ENCODE results near the gene ESD. TPM values are rescaled to one million over a fixed set of nuclear protein-coding genes. Genes with fewer than 3 reads are reported as not detected.
"Not testable (repeated sequence)": the region's sequence is repeated elsewhere in the genome, so short reads cannot be mapped to it uniquely, and the experiment has no call there.

Gene ESD
- total RNA-seq, 2 experiments from 2014 or later = 99.9 to 111 TPM

DNA sequence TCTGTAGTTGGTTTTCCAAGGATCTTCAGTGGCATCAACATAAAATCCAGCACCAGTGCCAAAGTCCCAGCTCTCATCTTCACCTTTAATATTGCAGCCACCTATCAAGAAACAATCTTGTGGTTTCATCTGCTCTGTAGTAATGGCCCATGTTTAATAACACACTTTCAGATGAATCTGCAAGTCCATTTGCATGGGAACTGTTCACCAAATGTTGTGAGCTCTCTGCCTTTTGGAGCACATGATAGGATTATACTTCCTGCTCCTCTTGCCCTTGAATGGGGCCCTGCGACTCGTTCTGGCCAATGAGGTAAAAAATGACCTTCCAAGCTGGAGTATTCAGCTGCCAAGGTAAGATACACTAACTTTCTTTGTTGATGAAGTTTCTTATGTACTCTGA lies 14.3 kb downstream of the ESD start:
- no peaks in the 10 kb centered on the region for H3K4me1 Mint-ChIP-seq (ENCODE audit: low read depth)
- ATAC-seq (no peak), DNase-seq (no peak)
- H3K4me3 Mint-ChIP-seq = no peak overlapping the region
- ChIA-PET CTCF (no interaction called here), POLR2A (interaction anchor here (0.6 kb wide), 1 partner anchor 159 kb away, joined by 4 read pairs; no protein-coding TSS in a partner anchor)
- no peak overlapping the region for H3K27ac Mint-ChIP-seq
- H3K36me3 Mint-ChIP-seq (ENCODE audit: low read depth) = peaks cover 56% of the 10 kb centered on the region
- no peaks in the 10 kb centered on the region for H3K9me3 Mint-ChIP-seq (ENCODE audit: insufficient read depth)
- no peaks in the 10 kb centered on the region for H3K27me3 Mint-ChIP-seq (ENCODE audit: low read depth)

DNA sequence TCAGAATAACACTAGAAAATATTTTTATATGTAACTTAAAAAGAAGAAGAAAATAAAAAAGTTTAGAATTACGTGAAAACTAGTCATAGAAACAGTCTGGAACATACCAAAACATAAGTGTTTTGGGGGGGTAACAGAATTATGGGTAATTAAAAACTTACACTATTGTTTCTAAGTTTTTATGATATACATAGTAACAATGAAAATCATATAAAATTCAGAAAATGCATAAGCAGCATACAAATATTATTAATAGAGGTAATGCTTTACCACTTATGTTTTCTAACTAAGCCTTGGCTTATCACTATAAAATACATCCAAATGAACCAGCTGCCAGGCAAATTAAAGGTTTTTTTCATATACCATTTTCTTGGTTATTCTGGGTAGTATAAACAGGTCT lies 14.9 kb downstream of the ESD start:
- no peak for ATAC-seq
- no peaks in the 10 kb centered on the region for H3K9me3 Mint-ChIP-seq (ENCODE audit: insufficient read depth)
- H3K4me3 Mint-ChIP-seq = no peak overlapping the region
- H3K4me1 Mint-ChIP-seq (ENCODE audit: low read depth) = no peaks in the 10 kb centered on the region
- CTCF ChIA-PET = no interaction called here
- H3K36me3 Mint-ChIP-seq (ENCODE audit: low read depth) = peaks cover 57% of the 10 kb centered on the region
- H3K27ac Mint-ChIP-seq = no peak overlapping the region
- no peaks in the 10 kb centered on the region for H3K27me3 Mint-ChIP-seq (ENCODE audit: low read depth)
- POLR2A ChIA-PET = no interaction called here
- DNase-seq = no peak

DNA sequence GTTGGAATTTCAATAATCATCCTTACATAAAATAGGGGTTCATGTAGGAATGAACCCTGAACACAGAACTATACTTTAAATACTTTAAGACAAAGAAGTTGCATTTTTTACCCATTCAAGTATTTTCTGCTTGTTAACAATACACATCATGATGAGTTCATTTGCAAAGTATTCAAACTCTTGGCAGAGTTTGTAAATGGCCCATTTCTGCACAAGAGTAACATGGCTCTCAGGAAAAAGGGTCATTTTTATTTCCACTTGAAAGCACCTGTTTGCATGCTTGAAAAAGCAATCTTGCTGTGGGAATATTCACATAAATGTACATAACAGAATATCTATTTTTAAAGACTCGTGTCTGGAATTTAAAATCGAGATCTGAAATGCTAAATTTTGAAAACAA lies 18.1 kb downstream of the ESD start:
- H3K36me3 Mint-ChIP-seq (ENCODE audit: low read depth) = peaks cover 63% of the 10 kb centered on the region
- no peaks in the 10 kb centered on the region for H3K27me3 Mint-ChIP-seq (ENCODE audit: low read depth)
- H3K9me3 Mint-ChIP-seq (ENCODE audit: insufficient read depth) = no peaks in the 10 kb centered on the region
- no peak for ATAC-seq
- H3K27ac Mint-ChIP-seq = no peak overlapping the region
- no peak for DNase-seq
- H3K4me3 Mint-ChIP-seq = no peak overlapping the region
- POLR2A ChIA-PET = no interaction called here
- no peaks in the 10 kb centered on the region for H3K4me1 Mint-ChIP-seq (ENCODE audit: low read depth)
- CTCF ChIA-PET = no interaction called here

DNA sequence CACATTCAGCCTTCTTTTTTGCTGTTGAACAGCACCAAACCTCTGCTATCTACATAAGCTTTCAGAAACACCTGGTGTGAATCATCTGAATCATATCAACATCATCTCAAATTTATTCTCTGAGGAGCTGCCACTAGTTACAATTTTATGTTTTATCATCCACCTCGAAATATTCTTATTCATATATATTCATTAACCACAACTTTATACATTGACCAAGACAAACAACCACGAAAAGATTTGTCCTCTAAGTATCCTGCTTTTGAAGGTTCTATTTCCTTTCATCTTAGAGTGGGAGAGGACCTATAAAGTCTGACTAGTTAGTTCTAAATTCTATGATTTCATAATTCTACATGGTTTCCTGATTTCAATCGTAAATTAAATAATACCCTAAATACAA lies 18.9 kb downstream of the ESD start:
- ATAC-seq = no peak
- H3K27me3 Mint-ChIP-seq (ENCODE audit: low read depth) = no peaks in the 10 kb centered on the region
- H3K9me3 Mint-ChIP-seq (ENCODE audit: insufficient read depth) = no peaks in the 10 kb centered on the region
- no peaks in the 10 kb centered on the region for H3K4me1 Mint-ChIP-seq (ENCODE audit: low read depth)
- H3K27ac Mint-ChIP-seq = no peak overlapping the region
- peaks cover 69% of the 10 kb centered on the region for H3K36me3 Mint-ChIP-seq (ENCODE audit: low read depth)
- POLR2A ChIA-PET = interaction anchor here (0.6 kb wide), 1 partner anchor 1317 kb away, joined by 5 read pairs; no protein-coding TSS in a partner anchor
- no peak overlapping the region for H3K4me3 Mint-ChIP-seq
- no peak for DNase-seq
- CTCF ChIA-PET = interaction anchor here (1.0 kb wide), 2 partner anchors 12 to 14 kb away, joined by 3 to 4 read pairs; no protein-coding TSS in a partner anchor

DNA sequence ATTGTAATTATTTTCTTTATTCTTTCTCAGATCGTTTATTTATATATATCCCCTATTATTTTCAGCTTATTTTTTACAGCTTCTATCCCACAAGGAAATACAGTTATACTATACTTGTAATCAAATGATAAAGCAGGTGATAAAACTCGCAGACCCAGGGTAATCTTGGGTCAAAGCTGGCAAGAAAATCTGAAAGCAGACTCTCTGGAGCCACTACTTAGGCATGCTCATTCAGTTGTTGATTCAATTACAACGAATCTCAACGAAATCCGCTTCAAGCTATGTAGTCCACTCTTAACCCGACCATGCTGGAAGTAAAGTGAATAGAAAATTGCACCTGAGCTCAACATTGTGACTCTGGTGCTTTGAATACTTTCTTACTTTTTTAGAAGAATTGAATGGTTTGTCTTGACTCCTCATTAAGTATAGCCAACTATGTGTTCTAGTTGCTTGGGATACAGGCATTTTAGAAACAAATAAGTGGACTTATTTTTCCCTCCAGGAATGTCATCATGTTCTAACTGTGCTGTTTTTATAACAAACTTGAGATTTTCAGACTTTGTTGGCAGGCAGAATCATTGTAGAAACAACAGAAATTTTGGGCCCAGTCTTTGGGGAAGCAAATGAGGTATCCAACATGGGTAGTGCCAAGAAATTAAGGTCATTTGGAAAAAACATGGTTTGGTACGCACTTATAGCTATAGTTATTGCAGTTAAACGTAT lies 21.4 kb downstream of the ESD start:
- no peaks in the 10 kb centered on the region for H3K9me3 Mint-ChIP-seq (ENCODE audit: insufficient read depth)
- no peaks in the 10 kb centered on the region for H3K4me1 Mint-ChIP-seq (ENCODE audit: low read depth)
- no peaks in the 10 kb centered on the region for H3K27me3 Mint-ChIP-seq (ENCODE audit: low read depth)
- DNase-seq (no peak), ATAC-seq (no peak)
- peaks cover 68% of the 10 kb centered on the region for H3K36me3 Mint-ChIP-seq (ENCODE audit: low read depth)
- no peak overlapping the region for H3K4me3 Mint-ChIP-seq
- no peak overlapping the region for H3K27ac Mint-ChIP-seq
- CTCF ChIA-PET = interaction anchor here (1.7 to 2.5 kb wide), 2 partner anchors 11 to 224 kb away, joined by 5 to 8 read pairs; no protein-coding TSS in a partner anchor
- POLR2A ChIA-PET = no interaction called here

DNA sequence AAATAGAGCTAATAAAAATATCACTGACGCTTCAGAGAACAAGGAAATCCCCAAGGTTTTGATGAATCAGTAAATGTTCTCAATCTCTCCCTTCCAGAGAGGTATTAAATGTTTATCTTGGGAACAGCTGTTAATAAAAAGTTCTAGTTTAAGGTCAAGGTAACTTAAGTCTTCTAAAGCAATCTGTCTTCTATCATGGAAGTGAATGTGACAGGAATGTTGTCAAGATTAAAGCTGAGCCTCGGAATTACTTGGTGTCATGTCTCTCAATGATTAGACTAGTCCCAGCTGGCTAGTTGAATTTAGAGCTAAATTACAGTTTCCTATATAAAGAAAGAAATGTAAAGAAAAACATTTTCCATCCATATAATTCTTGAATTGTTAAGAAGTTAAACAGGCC lies 23.4 kb downstream of the ESD start:
- POLR2A ChIA-PET = no interaction called here
- CTCF ChIA-PET = interaction anchor here (1.1 to 2.5 kb wide), 2 partner anchors 17 to 222 kb away, joined by 4 to 5 read pairs; no protein-coding TSS in a partner anchor
- Mint-ChIP-seq H3K27ac (no peak overlapping the region), H3K4me3 (no peak overlapping the region), H3K27me3 (ENCODE audit: low read depth) (no peaks in the 10 kb centered on the region), H3K4me1 (ENCODE audit: low read depth) (no peaks in the 10 kb centered on the region), H3K9me3 (ENCODE audit: insufficient read depth) (no peaks in the 10 kb centered on the region), H3K36me3 (ENCODE audit: low read depth) (peaks cover 67% of the 10 kb centered on the region)
- DNase-seq (no peak), ATAC-seq (no peak)

DNA sequence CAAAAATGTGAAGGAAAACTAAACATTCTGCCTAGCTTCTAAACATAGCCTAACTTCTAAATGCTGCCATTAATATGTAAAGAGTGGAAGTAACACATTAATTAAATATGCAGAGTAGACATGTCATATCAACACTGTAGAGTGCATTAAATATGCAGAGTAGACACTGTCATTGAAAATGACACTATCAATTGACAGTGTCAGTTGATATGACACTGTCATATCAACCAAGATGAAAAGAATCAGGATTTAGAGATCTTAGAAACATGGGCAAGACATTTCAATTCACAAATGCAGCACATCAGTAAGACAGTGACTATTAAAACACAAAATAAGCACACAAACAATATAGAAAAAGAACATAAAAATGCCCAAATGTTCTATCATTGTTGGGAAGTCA lies 25.3 kb downstream of the ESD start:
- H3K27ac Mint-ChIP-seq = no peak overlapping the region
- ATAC-seq (no peak), DNase-seq (no peak)
- no peaks in the 10 kb centered on the region for H3K4me1 Mint-ChIP-seq (ENCODE audit: low read depth)
- ChIA-PET POLR2A (no interaction called here), CTCF (no interaction called here)
- H3K27me3 Mint-ChIP-seq (ENCODE audit: low read depth) = no peaks in the 10 kb centered on the region
- H3K36me3 Mint-ChIP-seq (ENCODE audit: low read depth) = peaks cover 55% of the 10 kb centered on the region
- H3K9me3 Mint-ChIP-seq (ENCODE audit: insufficient read depth) = no peaks in the 10 kb centered on the region
- H3K4me3 Mint-ChIP-seq = no peak overlapping the region

DNA sequence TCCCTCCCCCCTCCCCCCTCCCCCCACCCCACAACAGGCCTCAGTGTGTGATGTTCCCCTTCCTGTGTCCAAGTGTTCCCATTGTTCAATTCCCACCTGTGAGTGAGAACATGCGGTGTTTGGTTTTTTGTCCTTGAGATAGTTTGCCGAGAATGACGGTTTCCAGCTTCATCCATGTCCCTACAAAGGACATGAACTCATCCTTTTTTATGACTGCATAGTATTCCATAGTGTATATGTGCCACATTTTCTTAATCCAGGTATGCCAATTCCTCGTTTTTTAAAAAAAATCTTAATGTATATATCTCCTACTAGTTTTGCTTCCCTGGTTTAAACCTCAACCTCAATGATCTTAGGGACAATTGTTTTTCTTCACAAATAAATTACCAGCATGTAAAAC lies 27.0 kb downstream of the ESD start:
- H3K36me3 Mint-ChIP-seq (ENCODE audit: low read depth) = peaks cover 42% of the 10 kb centered on the region
- not testable (repeated sequence) for H3K4me3 Mint-ChIP-seq; H3K27ac Mint-ChIP-seq; H3K4me1 Mint-ChIP-seq (ENCODE audit: low read depth); H3K9me3 Mint-ChIP-seq (ENCODE audit: insufficient read depth); DNase-seq; H3K27me3 Mint-ChIP-seq (ENCODE audit: low read depth); ATAC-seq
- ChIA-PET POLR2A (interaction anchor here (0.7 kb wide), 1 partner anchor 296 kb away, joined by 3 read pairs; no protein-coding TSS in a partner anchor), CTCF (interaction anchor here (1.1 to 1.3 kb wide), 2 partner anchors 8 to 275 kb away, joined by 3 to 4 read pairs; no protein-coding TSS in a partner anchor)

DNA sequence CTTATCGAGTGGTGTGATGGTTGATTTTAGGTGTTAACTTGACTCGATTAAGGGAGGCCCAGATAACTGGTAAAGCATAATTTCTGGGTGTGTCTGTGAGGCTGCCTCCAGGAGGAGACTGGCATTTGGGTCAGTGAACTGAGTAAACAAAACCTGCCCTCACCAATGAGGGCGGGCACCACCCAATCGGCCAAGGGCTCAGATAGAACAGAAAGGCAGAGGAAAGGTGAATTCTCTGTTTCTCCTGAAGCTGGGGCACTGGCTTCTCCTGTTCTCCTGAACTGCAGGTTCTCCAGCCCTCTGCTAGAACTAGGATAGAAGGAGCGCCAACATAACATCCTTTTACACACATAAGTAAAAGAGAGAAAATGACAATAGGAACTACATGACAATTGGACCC lies 35.1 kb downstream of the ESD start:
- Mint-ChIP-seq H3K4me3 (no peak overlapping the region), H3K27ac (no peak overlapping the region), H3K36me3 (ENCODE audit: low read depth) (no peaks in the 10 kb centered on the region), H3K9me3 (ENCODE audit: insufficient read depth) (no peaks in the 10 kb centered on the region), H3K4me1 (ENCODE audit: low read depth) (peaks cover 8% of the 10 kb centered on the region), H3K27me3 (ENCODE audit: low read depth) (peaks cover under 1% of the 10 kb centered on the region)
- DNase-seq = no peak
- ChIA-PET POLR2A (no interaction called here), CTCF (interaction anchor here (1.4 kb wide), 1 partner anchor 9 kb away, joined by 3 read pairs; no protein-coding TSS in a partner anchor)
- no peak for ATAC-seq

DNA sequence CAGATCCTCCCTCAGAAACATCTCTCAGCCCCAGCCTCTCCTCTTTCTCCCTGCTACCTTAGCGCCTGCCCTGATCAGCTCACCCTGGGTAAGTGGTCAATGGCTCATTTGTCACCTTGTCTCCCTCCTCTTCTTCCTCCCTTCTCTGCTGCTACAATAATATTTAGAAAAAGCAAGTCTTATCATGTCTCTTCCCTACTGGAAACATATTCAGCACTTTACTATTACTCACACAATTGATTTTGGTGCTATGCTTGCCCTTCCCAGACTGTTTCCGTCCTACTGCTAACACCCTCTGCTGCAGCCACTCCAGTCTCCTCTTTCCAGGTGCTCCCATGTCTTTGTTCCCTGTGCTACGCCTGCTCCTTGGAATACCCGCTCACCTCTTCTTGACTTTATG lies 35.8 kb downstream of the ESD start:
- H3K9me3 Mint-ChIP-seq (ENCODE audit: insufficient read depth) = no peaks in the 10 kb centered on the region
- peaks cover 8% of the 10 kb centered on the region for H3K4me1 Mint-ChIP-seq (ENCODE audit: low read depth)
- no peak overlapping the region for H3K27ac Mint-ChIP-seq
- peaks cover 2% of the 10 kb centered on the region for H3K27me3 Mint-ChIP-seq (ENCODE audit: low read depth)
- ATAC-seq = no peak
- H3K4me3 Mint-ChIP-seq = no peak overlapping the region
- no peak for DNase-seq
- H3K36me3 Mint-ChIP-seq (ENCODE audit: low read depth) = no peaks in the 10 kb centered on the region
- POLR2A ChIA-PET = no interaction called here
- CTCF ChIA-PET = no interaction called here

DNA sequence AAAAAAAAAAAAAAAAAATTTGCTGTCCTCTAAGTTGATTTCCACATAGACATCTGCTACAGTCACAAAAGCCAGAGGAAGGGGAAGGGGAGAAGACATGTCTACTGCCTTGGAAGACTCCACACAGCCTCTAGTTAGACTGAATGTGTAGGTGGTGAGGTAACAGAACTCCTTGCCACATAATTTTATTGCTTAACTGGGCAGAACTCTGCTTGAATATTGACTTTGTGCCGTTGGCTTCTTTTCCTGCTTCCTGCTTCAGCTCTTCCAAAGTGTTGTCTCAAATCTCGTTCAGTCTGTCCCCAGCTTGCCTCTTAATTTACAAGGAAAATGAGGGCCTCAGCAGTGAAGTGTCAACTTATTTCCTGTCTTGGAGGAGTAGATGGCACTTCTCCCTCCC lies 37.1 kb downstream of the ESD start:
- no peak overlapping the region for H3K27ac Mint-ChIP-seq
- peaks cover 2% of the 10 kb centered on the region for H3K27me3 Mint-ChIP-seq (ENCODE audit: low read depth)
- H3K4me3 Mint-ChIP-seq = no peak overlapping the region
- no peaks in the 10 kb centered on the region for H3K36me3 Mint-ChIP-seq (ENCODE audit: low read depth)
- H3K4me1 Mint-ChIP-seq (ENCODE audit: low read depth) = peaks cover 8% of the 10 kb centered on the region
- no peaks in the 10 kb centered on the region for H3K9me3 Mint-ChIP-seq (ENCODE audit: insufficient read depth)
- ChIA-PET POLR2A (no interaction called here), CTCF (no interaction called here)
- DNase-seq (no peak), ATAC-seq (no peak)

DNA sequence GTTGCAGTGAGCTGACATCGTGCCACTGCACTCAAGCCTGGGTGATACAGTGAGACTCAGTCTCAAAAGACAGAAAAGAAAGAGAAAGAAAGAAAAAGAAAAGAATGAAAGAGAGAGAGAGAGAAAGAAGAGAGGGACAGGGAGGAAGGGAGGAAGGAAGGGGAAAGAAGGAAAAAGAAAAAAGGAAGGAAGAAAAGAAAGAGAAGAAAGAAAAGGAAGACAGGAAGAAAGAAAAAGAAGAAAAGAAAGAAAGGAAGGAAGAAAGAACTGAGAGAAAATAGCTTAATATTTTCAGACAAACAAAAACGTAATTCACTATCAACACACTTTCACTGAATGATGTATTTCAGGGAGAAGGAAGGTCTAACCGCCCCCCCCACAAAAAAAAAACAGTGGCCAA lies 39.3 kb downstream of the ESD start:
- peaks cover 28% of the 10 kb centered on the region for H3K4me1 Mint-ChIP-seq (ENCODE audit: low read depth)
- peaks cover 9% of the 10 kb centered on the region for H3K36me3 Mint-ChIP-seq (ENCODE audit: low read depth)
- peaks cover 2% of the 10 kb centered on the region for H3K27me3 Mint-ChIP-seq (ENCODE audit: low read depth)
- no peak for ATAC-seq
- no peak overlapping the region for H3K27ac Mint-ChIP-seq
- ChIA-PET POLR2A (no interaction called here), CTCF (no interaction called here)
- DNase-seq = no peak
- H3K9me3 Mint-ChIP-seq (ENCODE audit: insufficient read depth) = no peaks in the 10 kb centered on the region
- no peak overlapping the region for H3K4me3 Mint-ChIP-seq

DNA sequence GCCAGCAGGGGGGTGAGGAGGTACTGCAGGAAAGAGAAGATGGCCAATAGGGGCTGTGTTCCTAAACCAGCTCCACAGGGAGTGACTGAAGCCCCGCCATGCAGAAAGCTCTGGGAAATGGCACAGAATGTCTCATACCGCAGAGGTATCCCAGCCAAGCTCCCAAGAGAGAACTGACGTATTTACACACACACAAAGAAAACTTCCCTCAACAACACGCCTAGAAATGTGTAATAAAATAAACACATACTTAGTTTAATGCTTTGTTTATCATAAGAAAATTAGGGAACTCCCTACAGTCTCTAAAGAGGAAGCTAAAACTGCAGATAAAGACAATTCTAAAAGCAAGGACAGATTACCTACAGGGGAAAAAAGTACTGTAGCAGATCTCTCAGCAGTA lies 40.0 kb downstream of the ESD start:
- Mint-ChIP-seq H3K27me3 (ENCODE audit: low read depth) (peaks cover 2% of the 10 kb centered on the region), H3K27ac (no peak overlapping the region), H3K4me1 (ENCODE audit: low read depth) (peaks cover 34% of the 10 kb centered on the region), H3K36me3 (ENCODE audit: low read depth) (peaks cover 12% of the 10 kb centered on the region), H3K9me3 (ENCODE audit: insufficient read depth) (no peaks in the 10 kb centered on the region), H3K4me3 (no peak overlapping the region)
- no peak for ATAC-seq
- POLR2A ChIA-PET = no interaction called here
- no peak for DNase-seq
- CTCF ChIA-PET = no interaction called here
